ENCODE measurements around the gene SPTLC2. TPM values are rescaled to one million over a fixed set of nuclear protein-coding genes. Genes with fewer than 3 reads are reported as not detected.

Gene SPTLC2
- total RNA-seq, 4 donors from 2014 or later = 23.5 to 73.6 (median 52.3) TPM

DNA sequence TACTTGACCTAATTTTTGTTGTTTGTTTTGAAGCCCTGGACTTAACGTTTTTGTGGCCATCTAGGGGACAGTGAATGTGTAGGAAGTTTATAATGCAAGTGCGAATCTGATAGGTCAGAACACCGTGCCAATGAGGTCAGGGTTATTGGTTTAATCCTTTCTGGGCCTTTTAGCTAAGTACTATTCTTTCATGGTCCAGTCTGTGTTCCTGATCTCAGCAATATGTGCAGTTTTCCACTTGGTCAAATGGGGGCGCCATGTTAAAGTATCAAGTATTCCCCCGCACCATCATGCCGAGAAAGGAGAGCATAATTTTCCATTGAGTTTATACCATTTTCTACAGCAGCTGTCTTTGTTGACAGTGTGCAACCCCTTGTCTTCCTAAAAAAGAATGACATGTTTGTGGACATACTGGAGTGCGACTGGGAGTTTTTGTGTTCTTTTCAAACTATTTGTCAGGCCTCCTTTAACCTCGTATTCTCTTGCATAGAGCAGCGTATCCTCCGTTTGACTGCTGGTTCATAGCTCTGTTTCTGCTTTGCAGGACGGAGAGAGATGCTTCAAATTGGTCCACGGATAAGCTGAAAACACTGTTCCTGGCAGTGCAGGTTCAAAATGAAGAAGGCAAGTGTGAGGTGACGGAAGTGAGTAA, 157.2 kb downstream of the SPTLC2 start:
- ATAC-seq (ENCODE audit: low FRiP score) = no peak
- peak; percentile 83 for DNase-seq (ENCODE audit: low spot score)
- TF ChIP-seq, protein P1, sequence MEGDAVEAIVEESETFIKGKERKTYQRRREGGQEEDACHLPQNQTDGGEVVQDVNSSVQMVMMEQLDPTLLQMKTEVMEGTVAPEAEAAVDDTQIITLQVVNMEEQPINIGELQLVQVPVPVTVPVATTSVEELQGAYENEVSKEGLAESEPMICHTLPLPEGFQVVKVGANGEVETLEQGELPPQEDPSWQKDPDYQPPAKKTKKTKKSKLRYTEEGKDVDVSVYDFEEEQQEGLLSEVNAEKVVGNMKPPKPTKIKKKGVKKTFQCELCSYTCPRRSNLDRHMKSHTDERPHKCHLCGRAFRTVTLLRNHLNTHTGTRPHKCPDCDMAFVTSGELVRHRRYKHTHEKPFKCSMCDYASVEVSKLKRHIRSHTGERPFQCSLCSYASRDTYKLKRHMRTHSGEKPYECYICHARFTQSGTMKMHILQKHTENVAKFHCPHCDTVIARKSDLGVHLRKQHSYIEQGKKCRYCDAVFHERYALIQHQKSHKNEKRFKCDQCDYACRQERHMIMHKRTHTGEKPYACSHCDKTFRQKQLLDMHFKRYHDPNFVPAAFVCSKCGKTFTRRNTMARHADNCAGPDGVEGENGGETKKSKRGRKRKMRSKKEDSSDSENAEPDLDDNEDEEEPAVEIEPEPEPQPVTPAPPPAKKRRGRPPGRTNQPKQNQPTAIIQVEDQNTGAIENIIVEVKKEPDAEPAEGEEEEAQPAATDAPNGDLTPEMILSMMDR (IDR thresholded peaks at IDR 0.05) = no peak

DNA sequence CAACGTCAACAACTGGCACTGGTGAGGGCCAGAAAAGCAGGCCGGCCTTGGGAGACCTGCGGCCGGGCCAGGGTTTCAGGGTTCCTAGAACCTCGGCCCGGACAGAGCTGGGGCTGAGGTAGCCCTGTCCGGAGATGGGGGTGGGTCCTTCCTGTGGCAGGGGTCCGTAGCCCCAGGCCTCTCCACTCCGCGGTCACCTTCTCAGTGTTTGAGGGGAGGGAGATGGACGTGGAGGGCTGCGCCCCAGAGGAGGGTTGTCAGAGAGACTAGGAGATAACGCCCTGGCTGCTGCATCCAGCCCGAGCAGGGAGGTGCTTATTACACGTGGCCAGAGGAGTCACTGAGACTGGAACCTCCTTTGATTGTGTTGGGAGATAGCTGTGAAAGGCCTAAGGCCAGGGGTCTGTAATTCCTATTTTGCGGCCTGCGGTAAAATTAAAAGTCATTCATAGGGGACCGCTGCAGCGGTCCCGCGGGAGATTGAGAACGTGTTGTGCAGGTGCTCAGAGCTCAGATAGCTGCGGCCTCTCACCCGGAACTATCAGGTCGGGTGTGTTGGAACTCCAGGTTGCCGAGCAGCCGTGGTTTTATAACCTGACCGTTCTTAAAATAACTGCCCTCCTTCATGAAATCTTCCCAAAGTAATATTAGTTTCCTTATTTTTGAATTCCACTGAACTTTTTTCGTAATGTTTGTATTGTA, 158.0 kb downstream of the SPTLC2 start:
- ATAC-seq (ENCODE audit: low FRiP score) = peak; percentile 36
- DNase-seq (ENCODE audit: low spot score) = no peak
- TF ChIP-seq, protein P1 (IDR thresholded peaks at IDR 0.05) = no peak

DNA sequence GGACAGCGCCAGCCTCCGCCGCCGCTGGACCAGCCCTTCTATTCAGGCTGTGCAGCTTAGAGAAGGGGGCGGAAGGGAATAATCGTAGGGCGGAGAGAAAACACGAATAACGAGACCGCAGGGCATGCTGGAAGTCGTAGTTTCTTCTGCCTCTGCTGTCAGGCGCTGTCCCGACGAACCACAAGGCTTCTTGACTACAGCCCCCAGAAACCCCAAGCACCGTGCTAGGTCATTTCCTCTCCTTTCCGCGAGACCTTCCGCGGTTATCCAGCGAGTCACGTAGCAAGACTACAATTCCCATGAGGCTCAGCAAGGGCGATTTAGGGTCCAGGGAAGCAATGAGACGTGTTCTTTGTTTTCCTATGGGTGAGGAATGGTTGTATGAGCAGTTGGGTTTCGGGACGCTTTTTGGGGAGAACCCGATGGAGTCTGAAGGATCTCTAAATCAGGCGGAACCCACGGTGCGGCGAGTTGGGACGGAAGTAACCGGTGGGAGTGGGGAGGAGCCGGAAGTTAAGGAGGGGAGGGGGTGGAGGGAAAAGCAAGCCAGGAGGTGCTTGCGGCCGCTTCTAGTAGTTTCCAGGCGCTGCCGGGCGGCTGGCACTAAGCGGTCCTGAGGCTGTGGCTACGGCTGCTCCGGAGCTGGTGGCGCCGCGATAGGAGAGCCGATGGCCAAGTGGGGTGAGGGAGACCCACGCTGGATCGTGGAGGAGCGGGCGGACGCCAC, 158.8 kb downstream of the SPTLC2 start, which contains the start of the genes AHSA1 and VIPAS39:
Gene AHSA1, plus strand, starts transcription at position 572 of the 727 bp plus-strand sequence. Its CDS starts 97 bp downstream, at position 669.
Gene VIPAS39, minus strand, starts transcription at position 80 of the 727 bp plus-strand sequence. CDS start 3,499 bp downstream, outside the sequence.
- DNase-seq (ENCODE audit: low spot score) = peak; percentile 70
- peak; percentile 98 for ATAC-seq (ENCODE audit: low FRiP score)
- TF ChIP-seq, protein P1 (IDR thresholded peaks at IDR 0.05) = no peak

DNA sequence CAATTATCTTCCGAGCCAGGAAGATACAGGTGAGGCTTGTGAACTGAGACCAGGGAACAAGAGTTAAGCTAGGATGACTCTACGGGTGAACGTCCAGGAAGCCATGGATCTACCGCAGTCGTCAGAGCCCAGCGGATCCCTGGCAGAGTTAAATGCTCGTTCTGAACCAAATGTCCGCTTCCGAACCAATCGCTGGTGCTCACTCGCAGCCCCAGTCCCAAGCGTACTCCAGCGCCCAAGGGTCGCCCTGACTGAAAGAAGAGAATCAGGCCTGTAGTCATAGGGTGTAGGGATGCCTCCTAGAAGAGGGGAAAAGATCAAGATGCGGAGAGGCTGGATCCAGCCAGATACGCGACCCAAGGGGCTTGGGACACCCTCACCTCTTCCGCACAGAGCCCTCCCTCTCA, 159.3 kb downstream of the SPTLC2 start:
- TF ChIP-seq, protein P1 (IDR thresholded peaks at IDR 0.05) = no peak
- DNase-seq (ENCODE audit: low spot score) (no peak), ATAC-seq (ENCODE audit: low FRiP score) (peak; percentile 26)

Small RNA genes within 50 kb of the gene (small RNA-seq; reads per million reads assigned to genes)
- not detected for gene COX6CP11
- gene RF00404 = not detected
- not detected for gene RN7SL587P

Other genes with a start within 250 kb of the SPTLC2 start
- gene TMED8, start 239.5 kb downstream of the SPTLC2 start, total RNA-seq = 10 to 100 TPM; 10.1 to 15.8 (median 12.3) TPM
- gene SAMD15, start 239.3 kb downstream of the SPTLC2 start, total RNA-seq = 1 to 10 TPM in 1 of 4 donors, under 1 TPM in 2, not detected in 1; 0.25 to 2.2 (median 0.84) TPM
- under 1 TPM in 2 of 4 donors, not detected in 2; 0.28 to 0.47 TPM for gene NOXRED1, start 193.1 kb downstream of the SPTLC2 start, total RNA-seq
- gene VIPAS39, start 159.0 kb downstream of the SPTLC2 start, total RNA-seq = 10 to 100 TPM in 3 of 4 donors, 1 to 10 TPM in 1; 9.5 to 17.3 (median 14.3) TPM
- gene AHSA1, start 158.5 kb downstream of the SPTLC2 start, total RNA-seq = 100 to 1,000 TPM in 2 of 4 donors, 10 to 100 TPM in 2; 82.4 to 158 (median 101) TPM
- 1 to 10 TPM in 2 of 4 donors, under 1 TPM in 1, not detected in 1; 0.72 to 2.3 (median 1.4) TPM for gene ISM2, start 117.8 kb downstream of the SPTLC2 start, total RNA-seq
- gene ALKBH1, start 91.4 kb upstream of the SPTLC2 start, total RNA-seq = 10 to 100 TPM in 3 of 4 donors, 1 to 10 TPM in 1; 6.9 to 13.6 (median 10.6) TPM
- gene SLIRP, start 91.5 kb upstream of the SPTLC2 start, total RNA-seq = 100 to 1,000 TPM; 117 to 155 (median 140) TPM
- gene SNW1, start 144.5 kb upstream of the SPTLC2 start, total RNA-seq = 10 to 100 TPM; 39.3 to 71.7 (median 51.0) TPM
- gene ADCK1, start 183.5 kb upstream of the SPTLC2 start, total RNA-seq = 10 to 100 TPM in 1 of 4 donors, 1 to 10 TPM in 3; 4.2 to 10.7 (median 6.2) TPM

Measured in omental fat pad (tissue), 4 donors.